DMS153 treated with DMSO at 0.1 percent for 48 hours (cell line): Measurements from ENCODE around the gene GPR18.

ENCODE experiments used
- DNase-seq: peaks from one replicate; lab custom pipeline; 2025; ENCODE audit not compliant: unreplicated experiment; lab: John Stamatoyannopoulos, UW

GPR18 gene

GRCh38 chr13:99290894-99291293, 32.7 kb upstream of the GPR18 start:
- no peak for DNase-seq

DNA sequence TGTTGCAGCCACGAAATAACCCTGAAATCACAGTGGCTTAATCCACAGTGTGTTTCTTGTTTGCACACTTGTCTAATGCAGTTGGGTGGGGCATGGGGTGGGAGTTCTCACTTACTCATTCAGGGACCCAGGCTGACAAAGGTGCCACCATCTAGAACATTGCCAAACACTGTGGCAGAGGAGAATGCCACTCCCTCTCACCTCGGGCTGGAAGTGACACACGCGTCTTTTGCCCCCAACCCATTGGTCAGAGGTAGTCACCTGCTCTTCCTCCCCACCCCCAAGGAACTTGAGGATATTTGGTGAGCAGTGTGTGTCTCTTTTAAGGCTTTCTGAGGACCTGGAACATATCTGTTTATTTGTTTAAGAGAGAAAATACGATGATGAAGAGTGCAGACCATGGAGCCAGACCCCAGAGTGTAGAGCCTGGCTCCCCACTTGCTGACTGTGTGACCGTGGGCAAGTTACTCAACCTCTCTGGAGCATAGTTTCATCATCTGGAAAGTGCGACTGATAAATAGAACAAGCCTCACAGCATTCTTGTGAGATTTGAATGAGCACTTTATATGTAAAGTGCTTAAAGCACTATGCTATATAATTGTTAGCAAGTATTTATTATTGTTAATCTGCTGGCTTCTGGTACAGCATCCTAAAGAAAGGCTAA, 31.6 kb upstream of the GPR18 start:
- DNase-seq, result no peak

DNA sequence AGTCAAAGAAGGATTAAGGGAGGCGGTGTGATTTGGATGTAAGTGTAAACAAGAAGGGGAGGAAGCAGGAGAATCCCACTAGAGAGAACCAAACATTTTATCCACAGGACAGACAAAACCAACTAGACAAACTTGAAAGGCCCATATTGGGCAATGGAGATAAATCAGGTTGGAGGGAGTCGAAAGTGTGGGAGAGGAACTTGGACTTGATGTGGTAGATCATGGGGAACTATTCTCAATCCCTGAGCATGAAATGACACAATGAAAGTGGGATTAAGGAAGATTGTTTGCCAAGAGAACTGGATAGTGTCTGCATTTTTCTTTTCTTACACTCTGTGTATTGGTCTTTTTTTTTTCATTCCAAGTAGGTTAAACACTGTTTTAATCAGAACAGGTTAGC, 31.1 kb upstream of the GPR18 start:
- DNase-seq, result no peak

- DNase-seq, result no peak
These were observed 29.9 kb upstream of the GPR18 start for GRCh38 chr13:99288089-99288488.

DNA sequence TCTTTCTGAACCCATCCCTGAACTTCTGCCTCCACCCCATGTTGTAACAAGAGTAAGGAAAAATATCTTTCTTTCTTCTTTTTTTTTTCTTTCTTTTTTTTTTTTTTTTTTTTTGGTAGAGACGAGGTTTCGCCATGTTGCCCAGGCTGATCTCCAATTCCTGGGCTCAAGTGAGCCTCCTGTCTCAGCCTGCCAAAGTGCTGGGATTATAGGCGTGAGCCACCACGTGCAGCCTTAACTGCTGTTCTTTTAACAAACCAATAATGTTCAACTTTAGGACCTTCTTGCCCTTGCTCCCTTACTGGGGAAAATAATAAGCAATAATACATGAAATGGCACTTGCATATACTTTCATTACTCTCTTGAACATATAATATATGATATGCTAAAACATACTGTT, 29.4 kb upstream of the GPR18 start:
- DNase-seq, result no peak

DNA sequence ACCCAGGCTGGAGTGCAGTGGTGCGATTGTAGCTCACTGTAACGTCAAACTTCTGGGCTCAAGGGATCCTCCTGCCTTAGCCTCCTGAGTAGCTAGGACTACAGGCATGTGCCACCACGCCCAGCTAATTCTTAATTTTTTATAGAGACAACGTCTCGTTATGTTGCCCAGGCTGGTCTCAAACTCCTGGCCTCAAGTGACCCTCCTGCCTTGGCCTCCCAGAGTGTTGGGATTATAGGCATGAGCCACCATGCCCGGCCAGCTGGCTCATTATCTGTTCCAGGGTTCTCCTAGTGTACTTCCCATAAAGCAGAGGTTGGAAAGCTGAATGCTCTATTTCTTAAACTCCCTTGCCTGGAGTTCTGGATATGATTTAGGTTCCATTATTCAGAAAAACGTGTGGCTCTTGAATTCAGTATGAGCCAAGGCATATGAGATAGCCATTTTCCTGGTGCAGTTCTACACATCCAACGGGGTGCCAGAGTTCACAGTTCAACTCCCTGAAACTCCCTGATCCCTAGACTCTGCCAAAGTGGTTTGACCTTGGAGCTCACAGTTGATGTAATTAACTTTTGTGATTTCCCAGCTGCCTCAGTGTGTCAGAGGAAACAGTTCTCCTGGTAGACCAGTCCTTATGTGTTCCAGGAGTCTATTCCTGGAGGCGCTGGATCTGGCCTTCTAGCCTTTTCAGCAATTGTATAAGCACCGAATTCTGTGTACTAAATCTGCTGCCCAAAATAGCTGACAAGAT, 27.4 kb upstream of the GPR18 start:
- DNase-seq, result no peak

DNA sequence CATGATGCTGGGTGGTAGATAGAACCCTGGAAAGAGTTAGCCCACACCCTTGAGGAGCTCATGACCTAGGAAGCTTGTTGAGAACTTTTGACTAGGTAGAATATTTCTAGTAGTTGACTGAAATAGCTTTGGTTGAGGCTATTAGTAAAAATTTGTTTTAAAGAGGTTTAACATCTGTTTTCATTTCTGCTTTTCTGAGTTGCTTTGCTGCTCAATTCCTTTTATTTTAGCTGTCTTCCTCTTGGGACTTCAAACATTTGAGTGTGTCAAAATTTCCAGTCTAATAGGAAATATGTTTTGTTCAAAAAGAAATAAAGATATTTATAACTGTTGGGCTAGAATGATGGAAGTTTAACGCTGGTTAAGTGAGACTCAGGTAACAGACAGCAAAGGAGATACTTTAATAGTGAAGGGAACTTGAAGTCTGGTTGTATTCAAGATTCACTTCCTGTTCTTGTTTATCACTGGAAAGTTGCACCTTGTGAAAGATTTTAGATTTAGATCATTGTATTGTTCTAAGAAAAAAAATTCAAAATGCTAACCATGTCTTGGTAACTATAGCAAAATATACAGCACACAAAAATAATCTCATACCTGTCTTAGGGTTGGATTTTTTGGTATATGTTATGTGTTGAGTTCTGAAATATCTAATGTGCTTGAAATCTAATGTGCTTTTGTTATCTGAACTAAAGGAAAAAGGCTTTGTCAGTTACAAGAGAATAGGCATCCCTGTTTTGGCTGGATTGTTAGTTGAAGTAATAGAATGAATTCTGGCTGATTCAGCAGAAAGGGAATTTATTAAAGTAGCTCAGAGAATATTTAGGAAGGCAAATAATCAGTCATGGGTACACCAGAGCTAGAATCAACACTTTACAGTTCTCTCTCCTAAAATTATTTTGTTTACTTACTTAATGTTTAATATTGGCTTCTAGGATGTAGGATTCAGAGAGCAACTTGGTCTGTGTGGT, 24.4 kb upstream of the GPR18 start:
- no peak for DNase-seq

- no peak for DNase-seq
These were observed 23.7 kb upstream of the GPR18 start for GRCh38 chr13:99281811-99282263.

DNA sequence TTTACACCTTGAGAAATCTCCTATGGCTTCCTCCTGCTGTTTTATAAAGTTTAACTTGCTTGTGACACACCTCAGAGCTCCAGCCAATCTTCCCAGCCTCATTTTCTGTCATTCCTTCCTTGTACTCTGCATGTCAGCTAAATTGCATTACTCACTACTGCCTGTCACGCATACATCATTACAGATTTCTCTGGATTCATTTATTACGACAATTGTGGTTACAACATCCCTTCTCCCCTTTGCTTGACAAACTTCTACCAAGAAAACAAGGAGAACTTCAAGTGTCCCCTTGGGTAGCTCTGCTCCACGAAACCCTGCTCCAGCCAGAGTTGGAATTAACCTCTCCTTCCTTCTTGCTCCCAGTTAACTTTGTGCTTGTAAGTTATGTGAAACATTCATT, 22.0 kb upstream of the GPR18 start:
- DNase-seq, result no peak

GRCh38 chr13:99279637-99280036, 21.5 kb upstream of the GPR18 start:
- no peak for DNase-seq

GRCh38 chr13:99278843-99279242, 20.7 kb upstream of the GPR18 start:
- DNase-seq, result no peak

GRCh38 chr13:99278200-99278599, 20.0 kb upstream of the GPR18 start:
- no peak for DNase-seq

- no peak for DNase-seq
These were observed 19.4 kb upstream of the GPR18 start for GRCh38 chr13:99277629-99278028.

DNA sequence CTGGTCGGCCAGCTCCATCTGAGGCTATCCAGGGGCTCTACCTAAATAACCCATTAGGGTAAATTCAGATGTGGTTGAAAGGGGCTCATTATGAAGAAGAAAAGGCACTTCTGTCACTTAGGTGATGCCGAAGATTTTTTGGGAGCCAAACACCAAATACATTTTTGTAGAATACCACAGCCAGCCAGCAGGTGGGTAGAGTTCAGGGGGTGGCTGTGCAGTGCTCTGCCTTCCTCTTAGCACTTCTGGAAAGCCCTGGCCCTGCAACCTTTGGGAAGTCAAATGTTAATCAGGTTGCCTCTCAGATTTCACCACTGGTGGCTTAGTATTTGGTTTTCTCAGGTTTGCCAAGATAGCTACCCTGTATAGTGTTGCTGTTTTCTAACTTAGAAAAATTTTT, 18.5 kb upstream of the GPR18 start:
- DNase-seq, result no peak

DNA sequence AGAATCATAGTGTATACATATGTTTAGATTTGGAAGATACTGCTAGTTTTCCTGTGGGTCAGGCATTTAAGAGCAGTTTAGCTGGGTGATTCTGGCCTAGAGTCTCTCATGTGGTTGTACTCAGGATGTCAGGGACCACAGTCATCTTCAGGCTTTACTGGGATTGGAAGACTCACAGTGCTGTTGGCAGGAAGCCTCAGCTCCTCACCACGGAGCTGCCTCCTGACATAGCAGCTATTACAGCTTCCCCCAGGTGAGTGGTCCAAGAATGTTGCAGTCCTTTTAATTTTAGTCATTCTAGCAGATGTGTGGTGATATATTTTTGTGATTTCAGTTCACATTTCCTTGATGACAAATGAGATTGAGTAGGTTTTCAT, 16.9 kb upstream of the GPR18 start:
- no peak for DNase-seq

- DNase-seq, result no peak
These were observed 14.9 kb upstream of the GPR18 start for GRCh38 chr13:99273128-99273527.

DNA sequence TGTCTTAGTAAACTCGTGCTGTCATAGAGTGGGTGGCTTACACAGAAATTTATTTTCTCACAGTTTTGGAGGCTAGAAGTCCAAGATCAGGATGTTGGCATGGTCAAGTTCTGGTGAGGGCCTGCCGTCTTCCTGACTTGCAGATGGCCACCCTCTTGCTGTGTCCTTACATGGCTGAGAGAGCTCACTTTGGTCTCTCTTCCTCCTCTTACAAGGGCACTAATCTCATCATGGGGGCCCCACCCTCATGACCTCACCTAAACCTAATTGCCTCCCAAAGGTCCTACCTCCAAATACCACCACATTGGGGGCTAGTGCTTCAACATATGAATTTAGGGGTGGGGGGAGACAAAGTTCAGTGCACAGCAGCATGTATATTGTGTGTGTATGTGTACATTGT, 14.3 kb upstream of the GPR18 start:
- DNase-seq, result no peak

- no peak for DNase-seq
These were observed 13.1 kb upstream of the GPR18 start for GRCh38 chr13:99271249-99271648.

- DNase-seq, result no peak
These were observed 12.3 kb upstream of the GPR18 start for GRCh38 chr13:99270518-99270917.

DNA sequence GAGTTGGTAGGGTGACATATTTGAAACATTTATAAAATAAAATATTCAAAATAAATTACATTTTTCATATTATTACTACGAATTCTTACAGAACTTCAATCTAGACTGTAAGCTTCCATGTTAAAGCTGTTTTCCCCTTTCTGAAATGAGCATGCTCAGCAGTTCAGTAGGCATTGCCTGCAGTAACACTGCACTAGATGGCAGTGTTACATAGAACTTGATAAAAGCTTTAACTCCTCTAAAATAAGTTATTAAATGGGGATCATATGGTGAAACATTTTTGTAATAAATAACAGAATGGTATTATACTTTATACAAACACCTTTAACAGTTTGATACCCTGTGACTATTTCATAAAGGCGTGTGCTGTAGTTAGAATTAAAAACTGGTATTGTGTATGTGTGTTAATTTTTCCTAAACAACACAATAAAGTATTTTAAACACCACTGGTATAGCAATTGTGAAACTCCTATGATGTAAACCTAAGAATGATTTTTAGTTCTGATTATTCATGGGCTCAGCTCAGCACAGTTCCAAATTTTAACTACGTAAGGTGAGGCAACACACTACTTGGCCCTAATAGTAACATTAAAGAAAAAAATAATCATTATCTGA, 11.6 kb upstream of the GPR18 start:
- DNase-seq, result no peak

DNA sequence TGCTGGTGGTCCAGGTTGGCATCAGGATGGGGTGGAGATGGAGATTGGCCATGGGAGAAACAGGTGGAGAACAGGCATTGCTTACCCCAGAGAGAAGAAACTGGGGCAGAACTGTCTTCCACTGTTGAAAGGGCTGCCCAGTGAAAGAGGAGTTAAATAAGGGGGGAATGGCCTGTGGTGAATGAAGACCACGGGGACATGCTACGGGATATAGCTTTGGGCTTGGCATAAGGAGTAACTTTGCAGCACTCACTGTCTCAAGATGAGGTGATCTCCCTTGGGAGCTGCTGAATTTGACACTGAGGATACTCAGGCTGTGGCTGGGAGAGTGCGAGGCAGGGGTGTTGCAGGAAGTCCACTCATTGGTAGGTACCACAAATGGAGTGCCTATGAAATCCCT, 10.6 kb upstream of the GPR18 start:
- no peak for DNase-seq
